GM23338 (cell line): Measurements from ENCODE around the gene NUMB. TPM values are rescaled to one million over a fixed set of nuclear protein-coding genes. Genes with fewer than 3 reads are reported as not detected.

Source experiments
- ATAC-seq: fragments of 200-7000 bp; cut with Tn5 transposase; 3 replicates; pipeline ENCODE4 v1.9.1; 2020
- DNase-seq: peaks from one replicate; pipeline ENCODE4 v3.0.0-alpha.2; 2015; ENCODE audit warnings: low spot score
- H2AFZ ChIP-seq: fragments of 200-600 bp; sonication (generic); 2 replicates; pipeline ENCODE4 v1.8.0; 2016; ENCODE audit warnings: antibody characterized with exemption, mild to moderate bottlenecking, moderate library complexity
- H3F3A ChIP-seq: fragments of 200-600 bp; sonication (generic); replicated peaks from 2 replicates; pipeline ENCODE4 v1.8.0; 2017; ENCODE audit warnings: antibody characterized with exemption, mixed run types, low read depth
- H3K27ac ChIP-seq: fragments of 200-600 bp; sonication (generic); 2 replicates; pipeline ENCODE4 v1.6.1; 2016; ENCODE audit warnings: low read depth
- H3K27me3 ChIP-seq: fragments of 200-600 bp; sonication (generic); 2 replicates; pipeline ENCODE4 v1.8.0; 2016; ENCODE audit warnings: mild to moderate bottlenecking, mixed run types, moderate library complexity; ENCODE audit not compliant: insufficient read depth
- H3K36me3 ChIP-seq: fragments of 200-600 bp; sonication (generic); 2 replicates; pipeline ENCODE4 v1.8.0; 2016; ENCODE audit warnings: mild to moderate bottlenecking; ENCODE audit not compliant: insufficient read depth
- H3K4me1 ChIP-seq: fragments of 200-600 bp; sonication (generic); 2 replicates; pipeline ENCODE4 v1.8.0; 2016; ENCODE audit warnings: mild to moderate bottlenecking, moderate library complexity; ENCODE audit not compliant: insufficient read depth
- H3K4me2 ChIP-seq: fragments of 200-600 bp; sonication (generic); 2 replicates; pipeline ENCODE4 v1.7.1; 2017; ENCODE audit warnings: mixed run types
- H3K4me3 ChIP-seq: fragments of 200-600 bp; sonication (generic); 2 replicates; pipeline ENCODE4 v1.6.1; 2016; ENCODE audit warnings: mixed run types
- H3K79me2 ChIP-seq: fragments of 200-600 bp; sonication (generic); replicated peaks from 2 replicates; pipeline ENCODE4 v1.8.0; 2017; ENCODE audit warnings: mild to moderate bottlenecking; ENCODE audit not compliant: insufficient read depth
- H3K9me2 ChIP-seq: fragments of 200-600 bp; sonication (generic); 2 replicates; pipeline ENCODE4 v1.8.0; 2017; ENCODE audit not compliant: insufficient read depth
- H4K20me1 ChIP-seq: fragments of 200-600 bp; sonication (generic); replicated peaks from 2 replicates; pipeline ENCODE4 v1.8.0; 2017; ENCODE audit warnings: mild to moderate bottlenecking; ENCODE audit not compliant: insufficient read depth
- H3K27ac Mint-ChIP-seq: 2 replicates; pipeline ENCODE4 v1.8.0; 2020; ENCODE audit warnings: inconsistent platforms, mild to moderate bottlenecking, moderate library complexity, mixed read lengths
- H3K27me3 Mint-ChIP-seq: 3 replicates; pipeline ENCODE4 v1.8.0; 2022; ENCODE audit warnings: low read depth, mild to moderate bottlenecking, moderate library complexity, mixed read lengths, inconsistent platforms; ENCODE audit not compliant: insufficient read depth, poor library complexity
- H3K36me3 Mint-ChIP-seq: 3 replicates; pipeline ENCODE4 v1.8.0; 2021; ENCODE audit warnings: low read depth, mild to moderate bottlenecking, inconsistent platforms, moderate library complexity, mixed read lengths
- H3K4me1 Mint-ChIP-seq: 3 replicates; pipeline ENCODE4 v1.8.0; 2020; ENCODE audit warnings: mild to moderate bottlenecking, inconsistent platforms, mixed read lengths
- H3K4me3 Mint-ChIP-seq: 3 replicates; pipeline ENCODE4 v1.8.0; 2021; ENCODE audit warnings: moderate library complexity, mild to moderate bottlenecking, inconsistent platforms, mixed read lengths
- H3K9me3 Mint-ChIP-seq: 3 replicates; pipeline ENCODE4 v1.8.0; 2020; ENCODE audit warnings: moderate library complexity, mild to moderate bottlenecking, inconsistent platforms, mixed read lengths
- CREB1 ChIP-seq: fragments of 250-450 bp; sonication (Bioruptor Pico); IDR thresholded peaks from 2 replicates; pipeline ENCODE4 v1.5.0; 2020; ENCODE audit warnings: low read depth, mild to moderate bottlenecking, moderate library complexity
- ETS1 ChIP-seq: IDR thresholded peaks from 2 replicates; pipeline ENCODE4 v1.6.1; 2016; ENCODE audit warnings: antibody characterized with exemption
- EZH2phosphoT487 ChIP-seq: fragments of 200-600 bp; sonication (generic); IDR thresholded peaks from one replicate; pipeline ENCODE4 v1.8.1; 2018; ENCODE audit warnings: antibody characterized with exemption; ENCODE audit not compliant: unreplicated experiment
- JUNB ChIP-seq: IDR thresholded peaks from one replicate; pipeline ENCODE4 v1.6.1; 2016; ENCODE audit warnings: antibody characterized with exemption; ENCODE audit not compliant: unreplicated experiment
- ZNF331 ChIP-seq: fragments of 250-450 bp; sonication (Bioruptor Pico); IDR thresholded peaks from 2 replicates; pipeline ENCODE4 v1.5.0; 2020; ENCODE audit warnings: low read depth, mild to moderate bottlenecking, moderate library complexity
- ZNF462 ChIP-seq: fragments of 250-450 bp; sonication (Bioruptor Pico); IDR thresholded peaks from 2 replicates; pipeline ENCODE4 v1.5.0; 2020; ENCODE audit warnings: mild to moderate bottlenecking, moderate library complexity
- polyA plus RNA-seq: library from polyadenylated mRNA; unstranded; fragments of >200 nt; fragmentation: Nextera tagmentation; extraction: Ambion mirVana; gene quantifications from 2 replicates; pipeline ENCODE4 v1.2.1, GENCODE V29; 2016
- total RNA-seq: library from RNA; depleted of rRNA; stranded (reverse); fragments of >200 nt; shearing (Covaris generic); gene quantifications from 2 replicates; pipeline ENCODE4 v1.2.3, GENCODE V29; 2014

The NUMB gene
- total and polyA plus RNA-seq, 2 experiments from 2014 or later: 32.1 to 36.7 TPM

GRCh38 chr14:73455294-73455693 lies 3.1 kb downstream of the NUMB start (continued):
- TF ChIP-seq ZNF462 (CRISPR knock-in tag): no peak

- peaks cover 12% of the 10 kb centered on the region for H3K4me1 ChIP-seq
- H3K9me3 Mint-ChIP-seq: no peaks in the 10 kb centered on the region
- ATAC-seq (no peak), DNase-seq (no peak)
- H3F3A ChIP-seq: no peaks in the 10 kb centered on the region
- no peaks in the 10 kb centered on the region for H3K36me3 Mint-ChIP-seq
- H3K9me2 ChIP-seq: no peaks in the 10 kb centered on the region
- H3K27ac Mint-ChIP-seq: peak overlapping the region; percentile 64; the same call in 1 of the 2 replicates
- H3K79me2 ChIP-seq: peaks cover 100% of the 10 kb centered on the region
- peaks cover 46% of the 10 kb centered on the region for H4K20me1 ChIP-seq
- H3K27me3 ChIP-seq: no peaks in the 10 kb centered on the region
- H3K4me3 Mint-ChIP-seq: no peak overlapping the region
- peaks cover 7% of the 10 kb centered on the region; the same call in 2 of the 3 replicates for H3K4me1 Mint-ChIP-seq
- H3K27me3 Mint-ChIP-seq: peaks cover 4% of the 10 kb centered on the region
- no peak overlapping the region for H2AFZ ChIP-seq
- H3K4me3 ChIP-seq: no peak overlapping the region
- no peaks in the 10 kb centered on the region for H3K36me3 ChIP-seq
- H3K4me2 ChIP-seq: no peak overlapping the region
- H3K27ac ChIP-seq: no peak overlapping the region
- TF ChIP-seq ETS1: no peak
- TF ChIP-seq ZNF462 (CRISPR knock-in tag): no peak
- TF ChIP-seq JUNB: no peak
- TF ChIP-seq ZNF331 (CRISPR knock-in tag): no peak
- TF ChIP-seq EZH2phosphoT487: no peak
- no peak for TF ChIP-seq CREB1 (CRISPR knock-in tag)
These were observed 5.8 kb downstream of the NUMB start for GRCh38 chr14:73452341-73453186.
